B cell (primary cell): ENCODE results near the gene KDM4D. TPM values are rescaled to one million over a fixed set of nuclear protein-coding genes. Genes with fewer than 3 reads are reported as not detected.

Experiments
- ATAC-seq: fragments of 200-7000 bp; cut with Tn5 transposase; one replicate; pipeline ENCODE4 v1.10.0; 2021; ENCODE audit warnings: low read depth, mild to moderate bottlenecking, moderate number of reproducible peaks, moderate library complexity
- CTCF ChIA-PET: fragments of 350-600 bp; sonication (Branson Sonifier 250); formaldehyde crosslinking; loops from one replicate; lab custom pipeline; 2021; ENCODE audit warnings: antibody characterized with exemption, inconsistent platforms; lab: Charles Lee
- POLR2A ChIA-PET: fragments of 350-600 bp; sonication (Branson Sonifier 250); formaldehyde crosslinking; loops from one replicate; lab custom pipeline; 2021; ENCODE audit warnings: antibody characterized with exemption; lab: Charles Lee
- DNase-seq: peaks from one replicate; pipeline ENCODE4 v3.0.0; 2013
- H2AFZ ChIP-seq: 2 replicates; pipeline ENCODE4 v1.6.1; 2012; ENCODE audit warnings: mild to moderate bottlenecking, low read depth, low read length; ENCODE audit not compliant: insufficient read depth, poor library complexity, severe bottlenecking
- H3K27ac ChIP-seq, 2 donors: 1 replicate in 1 of 2; 2 replicates in 1 of 2; pipeline ENCODE4 v1.5.1; 2012 to 2013; ENCODE audit warnings: low read length in 2 of 2, mild to moderate bottlenecking in 2 of 2, moderate library complexity in 1 of 2
- H3K27me3 ChIP-seq, 4 experiments: fragments of 200-600 bp in 1 of 4; sonication (generic) in 1 of 4; replicated peaks in 1 of 4; 1 replicate in 2 of 4; 2 replicates in 2 of 4; pipeline versions ENCODE4 v1.6.1 to v1.7.0; 2013 to 2016; ENCODE audit warnings: low read length in 3 of 4, mild to moderate bottlenecking in 2 of 4, mixed read lengths in 1 of 4, moderate library complexity in 1 of 4; ENCODE audit not compliant: insufficient read depth in 4 of 4, control insufficient read depth in 3 of 4; ENCODE audit errors: control extremely low read depth in 1 of 4
- H3K36me3 ChIP-seq, 2 experiments: replicated peaks in 1 of 2; 1 replicate in 1 of 2; 2 replicates in 1 of 2; pipeline versions ENCODE4 v1.6.1 to v1.7.1; 2013; ENCODE audit warnings: low read length in 1 of 2; ENCODE audit not compliant: insufficient read depth in 2 of 2, control insufficient read depth in 1 of 2; ENCODE audit errors: control extremely low read depth in 1 of 2, extremely low read depth in 1 of 2
- H3K4me1 ChIP-seq, 2 donors: fragments of 200-600 bp in 1 of 2; sonication (generic) in 1 of 2; 1 replicate in 1 of 2; 2 replicates in 1 of 2; pipeline versions ENCODE4 v1.5.1 to v1.6.1; 2013 to 2017; ENCODE audit warnings: low read length in 2 of 2; ENCODE audit not compliant: control insufficient read depth in 2 of 2, insufficient read depth in 2 of 2
- H3K4me2 ChIP-seq: replicated peaks from 2 replicates; pipeline ENCODE3; 2012; ENCODE audit warnings: mild to moderate bottlenecking, low read depth, low read length; ENCODE audit not compliant: poor library complexity, severe bottlenecking
- H3K4me3 ChIP-seq, 5 experiments: fragments of 200-600 bp in 1 of 5; sonication (generic) in 1 of 5; 1 replicate in 3 of 5; 2 replicates in 2 of 5; pipeline versions ENCODE4 v1.5.1 to v1.7.0; 2011 to 2016; ENCODE audit warnings: low read length in 4 of 5, mild to moderate bottlenecking in 4 of 5, low read depth in 2 of 5, control low read depth in 1 of 5, moderate library complexity in 1 of 5; ENCODE audit not compliant: insufficient read depth in 1 of 5; ENCODE audit errors: control extremely low read depth in 1 of 5, extremely low read depth in 1 of 5
- H3K79me2 ChIP-seq: fragments of 200-600 bp; sonication (generic); one replicate; pipeline ENCODE4 v1.6.0; 2016; ENCODE audit warnings: low read length; ENCODE audit not compliant: control insufficient read depth, insufficient read depth
- H3K9ac ChIP-seq: fragments of 200-600 bp; sonication (generic); 2 replicates; pipeline ENCODE4 v1.6.1; 2017; ENCODE audit warnings: mild to moderate bottlenecking, low read length, moderate library complexity
- H3K9me3 ChIP-seq, 3 donors: one replicate each; pipeline versions ENCODE4 v1.6.1 to v1.7.1; 2013; ENCODE audit warnings: low read length in 2 of 3; ENCODE audit not compliant: control insufficient read depth in 2 of 3, insufficient read depth in 1 of 3; ENCODE audit errors: control extremely low read depth in 1 of 3
- H4K20me1 ChIP-seq: 2 replicates; pipeline ENCODE4 v1.6.0; 2012; ENCODE audit warnings: mild to moderate bottlenecking, low read length; ENCODE audit not compliant: insufficient read depth, control insufficient read depth, poor library complexity, severe bottlenecking
- H3K27ac Mint-ChIP-seq: one replicate; pipeline ENCODE4 v1.8.0; 2021; ENCODE audit warnings: mixed read lengths
- H3K27me3 Mint-ChIP-seq: one replicate; pipeline ENCODE4 v1.8.0; 2021; ENCODE audit warnings: mixed read lengths
- H3K4me1 Mint-ChIP-seq: one replicate; pipeline ENCODE4 v1.8.0; 2021; ENCODE audit warnings: mixed read lengths
- H3K4me3 Mint-ChIP-seq: one replicate; pipeline ENCODE4 v1.8.0; 2021; ENCODE audit warnings: mixed read lengths
- H3K9me3 Mint-ChIP-seq: one replicate; pipeline ENCODE4 v1.8.0; 2022; ENCODE audit warnings: mixed read lengths; ENCODE audit not compliant: insufficient read depth
- EZH2 ChIP-seq: IDR thresholded peaks from 2 replicates; pipeline ENCODE4 v1.6.1; 2012; ENCODE audit warnings: borderline replicate concordance, low read depth, mild to moderate bottlenecking, moderate library complexity, low read length; ENCODE audit not compliant: insufficient read depth, poor library complexity, severe bottlenecking
- WGBS: methylation state at CpG from one replicate; pipeline ENCODE4 v1.1.5; 2013; ENCODE audit warnings: missing lambda C conversion rate; ENCODE audit not compliant: insufficient coverage; 5-methylcytosine and 5-hydroxymethylcytosine counted together
- intact Hi-C: fragments of 100-400 bp; cut with micrococcal nuclease; formaldehyde crosslinking; loops from one replicate; pipeline ENCODE4 v1.10.0; 2022
- polyA plus RNA-seq: library from polyadenylated mRNA; depleted of rRNA; stranded (reverse); fragments of >200 nt; gene quantifications from 2 replicates; pipeline ENCODE4 v1.2.3, GENCODE V29; 2012
- total RNA-seq, 2 donors: library from RNA; stranded (reverse); fragments of 120-200 nt in 1 of 2; gene quantifications; 1 replicate in 1 of 2; 2 replicates in 1 of 2; pipeline versions ENCODE4 v1.2.3 to v1.2.4, GENCODE V29; 2013 to 2022
- TF ChIP-seq, protein P1 (sequence below): fragments of 200-600 bp; IDR thresholded peaks from one replicate; pipeline ENCODE4 v1.8.0; 2022; ENCODE audit warnings: antibody characterized with exemption, mild to moderate bottlenecking

Gene KDM4D
- total and polyA plus RNA-seq, 2 donors (not counting 1 experiment from before 2014, with no cell fraction given) = 0.44 to 0.58 TPM

DNA sequence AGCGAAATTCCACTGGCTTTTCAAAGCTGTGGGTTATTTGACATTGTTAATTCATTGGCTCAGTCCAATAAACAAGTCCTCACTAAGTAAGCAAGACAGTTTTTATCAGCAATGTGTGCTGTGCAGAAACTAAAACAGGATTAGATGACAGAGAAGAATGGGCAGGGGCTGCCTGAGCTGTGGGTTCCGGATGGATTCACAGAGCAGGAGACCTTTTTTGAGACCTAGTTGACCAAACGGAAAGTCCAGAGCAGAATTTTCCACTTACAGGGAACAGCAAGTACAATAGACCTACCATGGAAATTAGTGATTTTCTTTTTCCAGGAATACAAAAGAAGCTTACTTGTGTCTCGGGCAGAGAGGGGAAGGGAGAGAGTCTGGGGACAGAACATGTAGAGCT, 70.5 kb downstream of the KDM4D start:
- Mint-ChIP-seq H3K9me3 (no peaks in the 10 kb centered on the region), H3K4me1 (no peaks in the 10 kb centered on the region), H3K27me3 (peaks cover 53% of the 10 kb centered on the region), H3K4me3 (no peak overlapping the region), H3K27ac (no peak overlapping the region)
- ATAC-seq (no peak), DNase-seq (no peak)
- no peak overlapping the region for H3K27ac ChIP-seq
- H3K4me2 ChIP-seq = no peak overlapping the region
- H3K36me3 ChIP-seq = no peaks in the 10 kb centered on the region
- peaks cover 0 to 12% (median 8%) of the 10 kb centered on the region in 4 experiments for H3K27me3 ChIP-seq
- no peak overlapping the region for H2AFZ ChIP-seq
- ChIA-PET CTCF (interaction anchor here (1.4 kb wide), 1 partner anchor 23 kb away, joined by 3 read pairs; no protein-coding TSS in a partner anchor), POLR2A (no interaction called here)
- no peaks in the 10 kb centered on the region for H3K79me2 ChIP-seq
- intact Hi-C loops = no loop called here
- TF ChIP-seq EZH2 = no peak
- TF ChIP-seq, protein P1, sequence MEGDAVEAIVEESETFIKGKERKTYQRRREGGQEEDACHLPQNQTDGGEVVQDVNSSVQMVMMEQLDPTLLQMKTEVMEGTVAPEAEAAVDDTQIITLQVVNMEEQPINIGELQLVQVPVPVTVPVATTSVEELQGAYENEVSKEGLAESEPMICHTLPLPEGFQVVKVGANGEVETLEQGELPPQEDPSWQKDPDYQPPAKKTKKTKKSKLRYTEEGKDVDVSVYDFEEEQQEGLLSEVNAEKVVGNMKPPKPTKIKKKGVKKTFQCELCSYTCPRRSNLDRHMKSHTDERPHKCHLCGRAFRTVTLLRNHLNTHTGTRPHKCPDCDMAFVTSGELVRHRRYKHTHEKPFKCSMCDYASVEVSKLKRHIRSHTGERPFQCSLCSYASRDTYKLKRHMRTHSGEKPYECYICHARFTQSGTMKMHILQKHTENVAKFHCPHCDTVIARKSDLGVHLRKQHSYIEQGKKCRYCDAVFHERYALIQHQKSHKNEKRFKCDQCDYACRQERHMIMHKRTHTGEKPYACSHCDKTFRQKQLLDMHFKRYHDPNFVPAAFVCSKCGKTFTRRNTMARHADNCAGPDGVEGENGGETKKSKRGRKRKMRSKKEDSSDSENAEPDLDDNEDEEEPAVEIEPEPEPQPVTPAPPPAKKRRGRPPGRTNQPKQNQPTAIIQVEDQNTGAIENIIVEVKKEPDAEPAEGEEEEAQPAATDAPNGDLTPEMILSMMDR = no peak
- no peaks in the 10 kb centered on the region for H4K20me1 ChIP-seq
- no peak overlapping the region for H3K4me3 ChIP-seq
- H3K9ac ChIP-seq = no peak overlapping the region
- 100% methylated on average over 2 of the region's 4 CpGs for WGBS
- no peaks in the 10 kb centered on the region for H3K9me3 ChIP-seq
- no peaks in the 10 kb centered on the region for H3K4me1 ChIP-seq

DNA sequence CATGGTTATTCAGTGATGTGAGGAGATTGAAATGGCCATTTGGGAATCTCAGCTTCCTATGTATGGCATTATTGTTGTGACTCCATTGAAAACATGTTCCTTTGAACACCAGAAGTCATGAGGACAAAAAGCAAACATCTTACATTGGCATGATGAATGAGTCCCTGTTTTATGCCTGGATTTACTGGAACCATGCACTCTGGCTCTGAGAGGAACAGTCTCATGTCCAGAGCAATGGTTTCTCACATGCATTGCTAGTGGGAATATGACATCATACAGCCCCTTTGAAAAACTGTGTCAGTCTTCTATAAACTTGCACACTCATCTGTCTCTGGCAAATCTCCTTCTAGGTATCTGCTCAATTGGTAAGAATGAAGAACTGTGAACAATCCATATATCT, 72.3 kb downstream of the KDM4D start:
- CTCF ChIA-PET = interaction anchor here (0.6 kb wide), 1 partner anchor 1465 kb away, joined by 3 read pairs; no protein-coding TSS in a partner anchor
- H3K4me1 ChIP-seq = no peaks in the 10 kb centered on the region
- H3K4me3 ChIP-seq = no peak overlapping the region
- H3K27me3 ChIP-seq = peaks cover 0 to 15% (median 7%) of the 10 kb centered on the region in 4 experiments
- no peak for DNase-seq
- no peak overlapping the region for H3K9ac ChIP-seq
- no peak for ATAC-seq
- no peaks in the 10 kb centered on the region for H3K36me3 ChIP-seq
- TF ChIP-seq, protein P1 = no peak
- TF ChIP-seq EZH2 = no peak
- Mint-ChIP-seq H3K27ac (no peak overlapping the region), H3K4me1 (no peaks in the 10 kb centered on the region), H3K27me3 (peaks cover 53% of the 10 kb centered on the region), H3K9me3 (no peaks in the 10 kb centered on the region), H3K4me3 (no peak overlapping the region)
- no peak overlapping the region for H2AFZ ChIP-seq
- no peak overlapping the region for H3K27ac ChIP-seq
- intact Hi-C loops = no loop called here
- no peaks in the 10 kb centered on the region for H3K79me2 ChIP-seq
- no peak overlapping the region for H3K4me2 ChIP-seq
- POLR2A ChIA-PET = no interaction called here
- H4K20me1 ChIP-seq = no peaks in the 10 kb centered on the region
- no peaks in the 10 kb centered on the region for H3K9me3 ChIP-seq

Other genes starting within 250 kb of the KDM4D start
- gene AMOTL1, start 205.4 kb upstream of the KDM4D start, total RNA-seq = 0.30 and 0.75 TPM in 2 replicates
- 0.04 and 0.17 TPM in 2 replicates for gene AMOTL1, start 205.4 kb upstream of the KDM4D start, polyA plus RNA-seq
- 59.5 and 59.8 TPM in 2 replicates for gene CWC15, start 153 bp upstream of the KDM4D start, total RNA-seq
- 18.1 and 40.7 TPM in 2 replicates for gene CWC15, start 153 bp upstream of the KDM4D start, polyA plus RNA-seq
- not detected in 2 replicates for gene KDM4E, start 51.5 kb downstream of the KDM4D start, total RNA-seq
- not detected in 2 replicates for gene KDM4E, start 51.5 kb downstream of the KDM4D start, polyA plus RNA-seq
- gene KDM4F, start 75.7 kb downstream of the KDM4D start, total RNA-seq = not detected in 2 replicates
- not detected in 2 replicates for gene KDM4F, start 75.7 kb downstream of the KDM4D start, polyA plus RNA-seq
- 64.2 and 69.5 TPM in 2 replicates for gene SRSF8, start 93.2 kb downstream of the KDM4D start, total RNA-seq
- 37.6 and 44.4 TPM in 2 replicates for gene SRSF8, start 93.2 kb downstream of the KDM4D start, polyA plus RNA-seq
- 11.7 and 12.0 TPM in 2 replicates for gene ENDOD1, start 116.1 kb downstream of the KDM4D start, total RNA-seq
- gene ENDOD1, start 116.1 kb downstream of the KDM4D start, polyA plus RNA-seq = 7.0 and 8.6 TPM in 2 replicates